ENCODE data around the gene MYO6.

The MYO6 gene

DNA sequence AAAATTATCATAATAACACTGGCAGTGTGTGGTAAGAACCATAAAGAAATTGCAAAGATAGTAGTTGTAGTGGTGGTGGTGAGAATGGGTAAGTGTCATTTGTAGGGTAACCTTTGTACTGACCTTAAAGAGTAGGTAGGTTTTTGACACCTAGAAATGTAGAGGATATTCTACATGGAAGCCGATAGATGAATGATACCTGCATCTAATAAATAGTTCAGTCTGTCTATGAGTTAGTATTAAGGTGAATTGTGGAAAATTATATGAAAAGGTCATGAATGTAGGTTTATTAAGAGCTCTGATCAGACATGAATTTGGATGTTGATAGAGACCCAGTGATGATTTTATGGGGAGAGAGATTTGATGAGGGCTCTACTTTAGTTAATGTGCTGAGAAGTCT lies 78.1 kb downstream of the MYO6 start:
- DNase-seq (ENCODE audit: low read depth) = no peak

DNA sequence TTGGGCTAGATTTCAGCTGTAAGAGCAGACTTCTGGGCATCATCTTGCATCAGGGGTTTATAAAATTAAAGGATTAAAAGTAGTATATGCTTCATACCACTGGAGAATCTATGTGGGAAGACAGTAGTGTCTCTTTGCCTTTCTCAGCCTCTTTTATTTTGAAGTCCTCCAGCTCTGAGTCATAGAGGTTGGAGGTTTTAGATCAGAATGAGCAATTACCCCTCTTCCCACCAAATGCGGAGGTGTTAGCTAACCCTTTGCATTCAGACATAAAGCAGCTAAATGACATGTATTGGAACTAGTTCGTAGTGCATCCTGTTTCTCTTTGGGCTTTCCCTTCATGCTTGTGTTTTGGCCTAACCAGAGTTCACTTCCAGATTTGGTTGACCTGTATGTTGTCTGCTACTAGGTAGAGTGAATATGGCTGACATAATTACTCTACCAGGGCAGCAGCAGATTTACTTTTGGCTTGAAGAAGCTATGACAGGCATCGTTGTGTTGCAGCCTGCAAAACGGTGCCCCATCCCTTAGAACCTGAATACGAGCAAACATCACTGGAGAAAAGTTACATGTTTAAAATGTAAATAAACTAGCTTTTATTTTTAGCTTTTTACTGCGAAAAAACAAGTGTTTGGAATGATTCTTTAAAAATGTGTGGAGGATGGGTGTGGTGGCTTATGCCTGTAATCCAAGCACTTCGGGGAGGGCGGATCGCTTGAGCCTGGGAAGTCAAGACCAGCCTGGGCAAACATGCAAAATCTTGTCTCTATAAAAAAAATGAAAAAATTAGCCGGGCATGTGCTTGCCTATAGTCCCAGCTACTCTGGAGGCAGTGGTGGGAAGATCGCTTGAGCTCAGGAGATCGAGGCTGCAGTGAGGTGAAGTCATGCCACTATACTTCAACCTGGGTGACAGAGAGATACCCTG lies 82.2 kb downstream of the MYO6 start:
- DNase-seq (ENCODE audit: low read depth) = no peak

DNA sequence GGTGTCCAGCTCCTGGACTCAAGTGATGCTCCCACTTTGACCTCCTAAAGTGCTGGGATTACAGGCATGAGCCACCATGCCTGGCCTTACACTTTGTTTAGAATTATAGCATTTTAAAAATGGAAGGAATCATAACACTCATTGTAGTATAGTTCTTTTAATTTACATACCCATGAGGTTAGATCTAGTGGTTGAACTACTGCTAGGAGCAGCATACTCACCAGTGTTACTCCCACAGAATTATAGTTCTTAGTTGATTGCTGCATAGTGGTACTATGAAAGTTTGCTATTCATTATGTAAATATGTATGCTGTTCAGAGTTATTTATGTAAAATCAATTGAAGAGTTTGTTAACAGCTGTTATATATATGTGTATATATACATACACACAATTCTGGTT lies 85.4 kb downstream of the MYO6 start:
- DNase-seq (ENCODE audit: low read depth) = no peak

DNA sequence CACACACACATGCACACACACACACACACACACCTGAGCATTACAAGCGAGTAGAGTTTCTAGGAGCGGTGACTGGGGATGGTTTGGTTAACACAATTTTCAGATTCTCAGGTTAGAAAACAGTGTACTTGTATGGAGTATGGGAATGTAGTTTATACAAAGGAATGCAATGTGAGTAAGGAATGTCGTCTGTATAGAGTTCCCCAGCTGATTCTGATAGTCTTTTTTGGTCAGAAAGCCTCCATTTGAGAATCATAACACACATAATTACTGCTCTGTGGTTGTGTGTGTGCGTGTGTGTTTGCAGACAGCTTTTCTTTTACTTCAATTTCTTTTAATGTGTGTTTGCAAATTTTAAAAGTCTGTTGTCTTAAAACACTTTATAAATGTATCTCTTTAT lies 93.2 kb downstream of the MYO6 start:
- no peak for DNase-seq (ENCODE audit: low read depth)

DNA sequence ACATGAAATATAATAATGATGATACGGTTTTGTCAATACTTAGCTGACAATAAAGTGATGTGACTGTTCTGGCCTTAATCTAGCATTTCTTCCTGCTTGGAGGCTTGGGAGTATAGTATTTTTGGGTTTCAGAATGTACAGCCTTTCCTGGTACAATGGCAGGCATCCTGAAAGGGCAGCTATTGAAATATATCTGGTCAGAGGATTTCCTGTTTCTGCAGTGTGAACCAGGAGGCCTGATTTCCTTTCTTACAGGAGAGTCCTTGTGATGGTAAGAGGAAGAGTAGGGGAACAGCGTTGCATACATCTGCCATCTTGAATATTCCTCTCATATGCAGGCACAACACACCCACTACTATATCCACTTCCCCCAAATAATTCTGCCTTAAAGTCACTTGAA lies 93.7 kb downstream of the MYO6 start:
- no peak for DNase-seq (ENCODE audit: low read depth)

DNA sequence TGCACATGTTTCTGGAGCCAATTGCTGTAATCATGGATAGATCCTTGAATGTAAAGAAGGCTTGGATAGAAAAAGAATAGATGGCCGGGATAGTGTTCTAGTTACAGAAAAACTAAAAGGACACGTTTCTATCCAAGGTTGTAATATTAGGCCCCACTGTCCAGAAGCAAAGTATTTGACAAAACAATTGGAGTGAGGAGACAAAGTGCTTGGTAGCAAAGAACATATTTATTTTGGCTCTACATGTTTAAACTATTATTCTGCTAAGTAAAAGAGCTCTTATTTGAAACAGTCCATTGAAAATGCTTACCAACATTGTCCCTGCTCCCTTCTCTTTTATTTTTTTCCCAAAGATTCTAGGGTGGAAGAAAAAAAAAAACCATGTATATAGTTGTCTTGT lies 94.4 kb downstream of the MYO6 start:
- no peak for DNase-seq (ENCODE audit: low read depth)

DNA sequence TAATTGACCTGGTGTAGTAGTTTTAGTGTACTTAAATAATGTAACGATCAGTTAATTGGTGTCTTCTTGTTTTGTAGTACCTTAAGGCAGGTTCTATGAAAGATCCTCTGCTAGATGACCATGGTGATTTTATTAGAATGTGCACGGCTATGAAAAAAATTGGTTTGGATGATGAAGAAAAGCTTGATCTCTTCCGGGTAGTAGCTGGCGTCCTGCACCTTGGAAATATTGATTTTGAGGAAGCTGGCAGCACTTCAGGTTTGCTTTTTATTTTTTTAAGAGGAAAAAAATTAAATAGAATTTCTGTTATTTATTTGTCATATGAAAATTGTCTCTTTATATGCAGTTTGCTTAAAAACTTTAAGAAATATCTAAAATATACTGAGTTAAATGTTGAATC lies 99.2 kb downstream of the MYO6 start:
- DNase-seq (ENCODE audit: low read depth) = no peak

- DNase-seq (ENCODE audit: low read depth) = no peak
Observed at GRCh38 chr6:75849329-75850025, 100.4 kb downstream of the MYO6 start.

GRCh38 chr6:75850026-75850833 lies 101.2 kb downstream of the MYO6 start:
- no peak for DNase-seq (ENCODE audit: low read depth)

DNA sequence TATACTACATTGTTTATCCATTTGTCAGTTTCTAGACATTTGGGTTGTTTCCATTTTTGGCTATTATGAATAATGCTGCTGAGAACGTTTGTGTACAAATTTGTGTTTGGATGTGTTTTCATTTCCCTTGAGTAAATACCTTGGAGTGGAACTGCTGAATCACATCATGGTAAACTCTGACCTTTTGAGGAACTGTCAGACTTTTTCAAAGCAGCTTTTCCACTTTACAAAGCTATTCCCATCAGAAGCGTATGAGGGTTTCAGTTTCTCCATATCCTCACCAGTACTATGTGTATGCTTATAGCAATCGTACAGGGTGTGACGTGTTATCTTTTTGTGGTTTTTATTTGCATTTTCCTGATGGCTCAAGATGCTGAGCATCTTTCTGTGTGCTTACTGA lies 103.7 kb downstream of the MYO6 start:
- no peak for DNase-seq (ENCODE audit: low read depth)

DNA sequence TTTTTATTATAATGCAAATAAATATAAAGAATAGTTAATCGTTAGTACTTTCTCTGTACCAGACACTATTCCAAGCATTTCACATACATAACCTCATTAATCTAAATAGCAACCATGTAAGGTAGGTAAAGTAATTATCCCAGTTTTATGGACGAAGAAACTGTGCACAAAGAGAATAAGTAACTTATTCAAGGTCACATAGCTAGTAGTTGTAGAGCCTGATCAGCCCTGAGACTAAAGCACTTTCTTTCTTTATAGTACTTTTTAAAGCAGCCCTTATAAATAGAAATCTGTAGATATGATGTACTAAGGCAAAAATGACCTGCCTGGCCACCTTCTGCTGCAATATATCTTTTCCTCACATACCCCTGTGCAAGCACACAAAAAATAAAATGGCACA lies 104.8 kb downstream of the MYO6 start:
- DNase-seq (ENCODE audit: low read depth) = no peak

DNA sequence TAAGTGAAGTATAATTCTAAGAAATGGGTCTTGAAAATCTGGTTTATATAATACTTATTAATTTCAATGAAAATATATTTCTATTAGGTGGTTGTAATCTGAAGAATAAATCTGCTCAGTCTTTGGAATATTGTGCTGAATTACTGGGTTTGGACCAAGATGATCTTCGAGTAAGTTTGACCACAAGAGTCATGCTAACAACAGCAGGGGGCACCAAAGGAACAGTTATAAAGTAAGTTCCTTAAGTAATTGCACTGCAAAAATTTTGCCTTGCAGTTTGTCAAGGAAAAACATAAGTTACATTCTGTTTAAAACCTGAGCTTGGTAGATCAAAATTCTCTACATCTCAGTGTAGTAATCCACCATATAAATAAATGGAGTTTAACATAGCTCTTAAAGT lies 106.0 kb downstream of the MYO6 start:
- peak; percentile 3 for DNase-seq (ENCODE audit: low read depth)

GRCh38 chr6:75856902-75857301 lies 107.9 kb downstream of the MYO6 start:
- DNase-seq (ENCODE audit: low read depth) = no peak

GRCh38 chr6:75863001-75863400 lies 114.0 kb downstream of the MYO6 start:
- DNase-seq (ENCODE audit: low read depth) = no peak

DNA sequence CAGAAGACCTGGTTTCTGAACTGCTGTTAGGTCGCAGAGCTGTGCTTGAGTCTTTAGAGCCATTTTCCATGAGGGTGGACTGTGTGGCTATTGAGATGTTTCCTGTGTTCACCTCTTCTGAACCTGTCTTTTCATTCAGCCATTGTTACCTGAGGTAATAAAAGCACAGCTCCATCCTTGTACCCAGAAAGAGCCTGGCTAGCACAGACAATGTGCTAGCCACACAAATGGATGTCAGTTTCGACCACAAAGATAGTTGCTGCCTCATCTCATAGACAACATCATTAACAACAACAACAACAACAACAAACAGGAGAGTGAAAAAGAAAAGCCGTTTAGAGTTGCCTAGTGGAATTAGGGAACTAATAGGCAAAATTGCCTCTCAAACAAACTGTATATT lies 114.7 kb downstream of the MYO6 start:
- DNase-seq (ENCODE audit: low read depth) = no peak

GRCh38 chr6:75864446-75864845 lies 115.4 kb downstream of the MYO6 start:
- no peak for DNase-seq (ENCODE audit: low read depth)

DNA sequence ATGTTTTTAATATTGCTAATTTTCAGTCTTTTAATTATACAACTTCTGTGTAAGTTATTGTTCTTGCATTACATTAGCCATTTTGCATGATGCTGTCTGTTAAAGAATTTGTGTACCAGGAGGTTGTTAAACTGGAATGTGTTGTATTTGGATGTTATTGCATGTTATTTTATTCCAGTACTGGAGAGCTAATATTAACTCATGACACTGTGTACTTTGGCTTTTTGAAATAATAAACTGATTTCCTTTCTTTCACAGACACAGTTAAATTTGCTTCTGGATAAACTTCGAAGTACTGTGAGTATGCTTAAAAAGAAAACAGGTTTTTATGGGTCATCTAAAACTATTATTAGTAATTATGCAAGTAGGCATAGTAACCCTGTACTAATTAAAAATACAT lies 121.3 kb downstream of the MYO6 start:
- DNase-seq (ENCODE audit: low read depth) = no peak

- no peak for DNase-seq (ENCODE audit: low read depth)
Observed at GRCh38 chr6:75874224-75874623, 125.2 kb downstream of the MYO6 start.

- no peak for DNase-seq (ENCODE audit: low read depth)
Observed at GRCh38 chr6:75876152-75876551, 127.1 kb downstream of the MYO6 start.

DNA sequence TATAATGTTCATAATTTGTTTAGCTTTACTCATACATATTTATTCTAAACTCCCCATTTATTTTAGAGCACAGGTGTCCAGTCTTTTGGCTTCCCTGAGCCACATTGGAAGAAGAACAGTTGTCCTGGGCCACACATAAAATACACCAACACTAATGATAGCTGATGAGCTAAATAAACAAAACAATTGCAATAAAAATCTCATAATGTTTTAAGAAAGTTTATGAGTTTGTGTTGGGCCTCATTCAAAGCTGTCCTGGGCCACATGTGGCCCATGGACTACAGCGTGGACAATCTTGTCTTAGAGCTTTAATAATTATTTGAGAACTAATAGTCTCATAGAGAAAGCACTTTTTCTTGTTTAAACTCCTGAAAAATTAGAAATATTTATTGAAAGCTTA lies 131.3 kb downstream of the MYO6 start:
- no peak for DNase-seq (ENCODE audit: low read depth)

DNA sequence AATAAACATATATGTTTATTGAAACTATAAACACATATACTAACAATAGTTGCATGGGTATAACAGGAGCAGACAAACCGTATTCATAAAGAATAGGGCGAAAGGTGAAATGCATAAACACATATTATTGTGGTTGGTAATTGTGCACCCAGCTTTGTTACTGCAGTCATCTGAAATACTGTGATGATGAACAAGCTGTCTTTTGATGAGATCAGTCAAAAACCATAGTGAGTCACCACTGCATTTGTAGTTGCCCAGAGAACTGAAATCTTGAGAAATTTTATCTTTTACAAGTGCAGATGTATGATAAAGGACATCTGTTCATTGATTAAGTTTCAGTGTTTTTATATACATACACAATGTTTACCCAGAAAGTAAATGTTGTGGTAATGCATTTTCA lies 133.7 kb downstream of the MYO6 start:
- no peak for DNase-seq (ENCODE audit: low read depth)

DNA sequence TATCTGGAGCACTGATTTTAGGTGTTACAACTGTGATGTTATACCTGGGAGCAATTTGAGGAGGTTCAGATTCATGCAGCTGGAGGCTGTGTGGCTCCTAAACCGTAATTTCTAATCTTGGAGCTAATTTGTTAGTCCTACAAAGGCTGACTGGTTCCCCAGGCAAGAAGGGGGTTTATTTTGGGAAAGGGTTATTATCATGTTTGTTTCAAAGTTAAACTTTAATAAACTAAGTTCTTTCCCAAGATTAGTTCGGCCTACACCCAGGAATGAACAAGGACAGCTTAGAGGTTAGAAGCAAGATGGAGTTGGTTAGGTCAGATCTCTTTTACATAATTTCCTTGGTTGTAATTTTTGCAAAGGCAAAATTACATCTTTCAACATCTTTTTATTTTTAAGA lies 135.8 kb downstream of the MYO6 start:
- no peak for DNase-seq (ENCODE audit: low read depth)

DNA sequence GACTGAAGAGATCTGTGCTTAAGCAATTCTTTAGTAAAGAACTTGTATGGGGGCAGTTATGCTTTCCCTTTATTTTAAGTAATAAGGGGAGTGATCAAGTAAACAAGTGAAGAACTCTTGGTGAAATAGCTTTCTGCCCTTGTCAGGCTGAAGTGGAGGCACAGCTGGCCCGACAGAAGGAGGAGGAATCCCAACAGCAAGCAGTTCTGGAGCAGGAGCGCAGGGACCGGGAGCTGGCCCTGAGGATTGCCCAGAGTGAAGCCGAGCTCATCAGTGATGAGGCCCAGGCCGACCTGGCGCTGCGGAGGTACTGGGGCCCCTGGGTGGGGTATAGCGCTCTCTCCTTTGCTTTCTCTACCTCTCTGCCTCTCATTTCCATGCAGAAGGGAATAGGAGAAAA lies 143.3 kb downstream of the MYO6 start:
- DNase-seq (ENCODE audit: low read depth) = no peak
